PC-3 (cell line): ENCODE data around the gene UBE2F.

Experiments
- CTCF ChIP-seq: fragments of 300-600 bp; sonication (generic); conservative IDR thresholded peaks from 2 replicates; pipeline ENCODE4 v1.5.1; 2017; ENCODE audit warnings: antibody characterized with exemption, low read depth, mild to moderate bottlenecking, low read length
- EZH2 ChIP-seq: fragments of 300-600 bp; sonication (generic); IDR thresholded peaks from one replicate; pipeline ENCODE4 v1.6.1; 2017; ENCODE audit warnings: antibody characterized with exemption, mild to moderate bottlenecking, low read length; ENCODE audit not compliant: unreplicated experiment
- EZH2phosphoT487 ChIP-seq: fragments of 300-600 bp; sonication (generic); IDR thresholded peaks from 2 replicates; pipeline ENCODE4 v1.6.1; 2018; ENCODE audit warnings: mild to moderate bottlenecking, antibody characterized with exemption, low read length, borderline replicate concordance

- no peak for TF ChIP-seq EZH2
- no peak for TF ChIP-seq CTCF
- no peak for TF ChIP-seq EZH2phosphoT487
Observed at GRCh38 chr2:238065071-238065846, 98.4 kb downstream of the UBE2F start.
